ENCODE measurements around the gene NTHL1. TPM values are rescaled to one million over a fixed set of nuclear protein-coding genes. Genes with fewer than 3 reads are reported as not detected.
A peak's percentile ranks its signal among the peaks of the same experiment; 100 is the strongest.

The NTHL1 gene
- total and polyA plus RNA-seq, 9 of the 15 experiments (the other 6 are each of a cell fraction or from before 2014, with no cell fraction given): 1.1 to 58.8 (median 17.6) TPM

- TF ChIP-seq CHD7 (IDR thresholded peaks at IDR 0.05; ENCODE audit: low read depth, low read length) (no peak), L3MBTL2 (IDR thresholded peaks at IDR 0.05) (peak; percentile 85), SIN3B (IDR thresholded peaks at IDR 0.05; ENCODE audit: low read depth) (peak; percentile 53; the same call in 1 of the 2 replicates), MTF1 (CRISPR knock-in tag; IDR thresholded peaks at IDR 0.05; ENCODE audit: borderline replicate concordance) (no peak), USF1 (CRISPR knock-in tag; IDR thresholded peaks at IDR 0.05) (peak; percentile 78), GATA2 (CRISPR knock-in tag; IDR thresholded peaks at IDR 0.05) (no peak), SAFB (IDR thresholded peaks at IDR 0.05; ENCODE audit: borderline replicate concordance, low read depth, low read length) (peak; percentile 89), TOE1 (IDR thresholded peaks at IDR 0.05; ENCODE audit: borderline replicate concordance) (peak; percentile 43; the same call in 1 of the 2 replicates), TOE1 (CRISPR knock-in tag; IDR thresholded peaks at IDR 0.05; ENCODE audit: borderline replicate concordance, low read depth) (no peak), OTX1 (CRISPR knock-in tag; IDR thresholded peaks at IDR 0.05) (no peak), KDM5B (IDR thresholded peaks at IDR 0.05; ENCODE audit: insufficient replicate concordance, low read depth, low read length) (peak; percentile 96), ELF2 (CRISPR knock-in tag; IDR thresholded peaks at IDR 0.05) (peak; percentile 83), RNF2 (IDR thresholded peaks at IDR 0.05) (peak; percentile 32; the same call in 1 of the 2 replicates), SREBF2 (CRISPR knock-in tag; IDR thresholded peaks at IDR 0.05) (no peak), MLLT1 (IDR thresholded peaks at IDR 0.05) (no peak)
Measured at GRCh38 chr16:2009791-2010510, 37.7 kb downstream of the NTHL1 start, which contains the start of gene ZNF598 (continued).

Measured in K562 (cell line).